IMR-90 (cell line): ENCODE data around the gene NRP1. TPM values are rescaled to one million over a fixed set of nuclear protein-coding genes. Genes with fewer than 3 reads are reported as not detected.

Source experiments
- ATAC-seq: fragments of 200-7000 bp; cut with Tn5 transposase; 2 replicates; pipeline ENCODE4 v1.9.1; 2020; ENCODE audit warnings: low read depth, mild to moderate bottlenecking, moderate library complexity
- BruUV-seq: library from RNA; stranded (reverse); fragments of 400-500 nt; replicated peaks from 2 replicates; lab custom pipeline; 2021; lab: Mats Ljungman, UMichigan
- CTCF ChIA-PET: fragments of 300-600 bp; formaldehyde crosslinking; extraction: SDS; loops from one replicate; lab custom pipeline; 2021; ENCODE audit warnings: antibody characterized with exemption; lab: Yijun Ruan, JAX
- POLR2A ChIA-PET: fragments of 300-600 bp; sonication (Branson Sonifier 250); formaldehyde crosslinking; loops from one replicate; lab custom pipeline; 2022; ENCODE audit warnings: antibody characterized with exemption; ENCODE audit not compliant: unreplicated experiment; lab: Charles Lee
- DNase-seq: peaks from one replicate; pipeline ENCODE4 v3.0.0; 2013
- H2AFZ ChIP-seq: replicated peaks from 2 replicates; pipeline ENCODE3; 2013; ENCODE audit warnings: low read length, mild to moderate bottlenecking; ENCODE audit not compliant: poor library complexity
- H2AK5ac ChIP-seq: 2 replicates; pipeline ENCODE4 v1.6.1; 2013; ENCODE audit warnings: low read depth, low read length, inconsistent platforms
- H2AK9ac ChIP-seq: replicated peaks from 2 replicates; pipeline ENCODE3; 2013; ENCODE audit warnings: mild to moderate bottlenecking, low read depth, low read length, moderate library complexity; ENCODE audit not compliant: poor library complexity
- H2BK120ac ChIP-seq: 2 replicates; pipeline ENCODE4 v1.6.1; 2013; ENCODE audit warnings: low read depth, low read length, inconsistent platforms
- H2BK15ac ChIP-seq: 3 replicates; pipeline ENCODE4 v1.6.1; 2013; ENCODE audit warnings: low read depth, low read length, inconsistent platforms
- H2BK20ac ChIP-seq: 2 replicates; pipeline ENCODE4 v1.6.1; 2013; ENCODE audit warnings: low read depth, mild to moderate bottlenecking, inconsistent platforms, low read length, moderate library complexity
- H2BK5ac ChIP-seq: 2 replicates; pipeline ENCODE4 v1.6.1; 2013; ENCODE audit warnings: mild to moderate bottlenecking, low read depth, low read length, inconsistent platforms; ENCODE audit not compliant: poor library complexity, severe bottlenecking
- H3K14ac ChIP-seq: replicated peaks from 2 replicates; pipeline ENCODE4 v1.6.1; 2013; ENCODE audit warnings: low read depth, low read length, inconsistent platforms
- H3K18ac ChIP-seq: 2 replicates; pipeline ENCODE4 v1.6.1; 2013; ENCODE audit warnings: low read depth, low read length, control low read depth
- H3K23ac ChIP-seq: 2 replicates; pipeline ENCODE4 v1.6.1; 2013; ENCODE audit warnings: low read depth, low read length, inconsistent platforms
- H3K27ac ChIP-seq: 2 replicates; pipeline ENCODE4 v1.5.1; 2013; ENCODE audit warnings: mild to moderate bottlenecking, control low read depth, low read length; ENCODE audit not compliant: insufficient read depth
- H3K27me3 ChIP-seq: 2 replicates; pipeline ENCODE4 v1.6.1; 2013; ENCODE audit warnings: low read length; ENCODE audit not compliant: control insufficient read depth, insufficient read depth
- H3K36me3 ChIP-seq: 2 replicates; pipeline ENCODE4 v1.6.1; 2013; ENCODE audit warnings: low read length, mixed read lengths; ENCODE audit not compliant: control insufficient read depth, insufficient read depth
- H3K4ac ChIP-seq: 2 replicates; pipeline ENCODE4 v1.6.1; 2013; ENCODE audit warnings: low read depth, low read length, inconsistent platforms
- H3K4me1 ChIP-seq: 2 replicates; pipeline ENCODE4 v1.6.1; 2013; ENCODE audit warnings: low read length, mixed read lengths; ENCODE audit not compliant: control insufficient read depth, insufficient read depth
- H3K4me2 ChIP-seq: 2 replicates; pipeline ENCODE4 v1.6.1; 2013; ENCODE audit warnings: low read depth, mild to moderate bottlenecking, control low read depth, low read length, moderate library complexity
- H3K4me3 ChIP-seq: 2 replicates; pipeline ENCODE4 v1.5.1; 2013; ENCODE audit warnings: low read depth, mild to moderate bottlenecking, control low read depth, low read length, moderate library complexity; ENCODE audit not compliant: insufficient read depth
- H3K56ac ChIP-seq: 2 replicates; pipeline ENCODE4 v1.6.1; 2013; ENCODE audit warnings: low read length, inconsistent platforms; ENCODE audit not compliant: insufficient read depth; ENCODE audit errors: extremely low read depth
- H3K79me1 ChIP-seq, 2 experiments: 2 replicates each; pipeline ENCODE4 v1.6.1; 2013; ENCODE audit warnings: low read length in 2 of 2, inconsistent platforms in 1 of 2, low read depth in 1 of 2
- H3K9ac ChIP-seq: 2 replicates; pipeline ENCODE4 v1.6.1; 2013; ENCODE audit warnings: low read depth, low read length, control low read depth
- H3K9me1 ChIP-seq: 2 replicates; pipeline ENCODE4 v1.6.1; 2013; ENCODE audit warnings: low read length, inconsistent platforms; ENCODE audit not compliant: insufficient read depth
- H3K9me3 ChIP-seq: 2 replicates; pipeline ENCODE4 v1.6.1; 2013; ENCODE audit warnings: low read length; ENCODE audit not compliant: control insufficient read depth, insufficient read depth
- H4K20me1 ChIP-seq: 2 replicates; pipeline ENCODE4 v1.6.1; 2013; ENCODE audit warnings: low read length, inconsistent platforms; ENCODE audit not compliant: insufficient read depth
- H4K5ac ChIP-seq: 2 replicates; pipeline ENCODE4 v1.6.1; 2013; ENCODE audit warnings: mild to moderate bottlenecking, low read depth, low read length, control low read depth
- H4K8ac ChIP-seq, 2 experiments: 2 replicates each; pipeline ENCODE4 v1.6.1; 2013; ENCODE audit warnings: low read depth in 2 of 2, low read length in 2 of 2, control low read depth in 1 of 2, inconsistent platforms in 1 of 2
- H4K91ac ChIP-seq: 2 replicates; pipeline ENCODE4 v1.6.1; 2013; ENCODE audit warnings: low read depth, low read length, inconsistent platforms; ENCODE audit not compliant: insufficient read depth
- BHLHE40 ChIP-seq: fragments of 150-350 bp; IDR thresholded peaks from 2 replicates; pipeline ENCODE4 v1.6.1; 2016; ENCODE audit warnings: mild to moderate bottlenecking, low read depth, low read length
- CEBPB ChIP-seq: IDR thresholded peaks from 2 replicates; pipeline ENCODE4 v1.6.1; 2012; ENCODE audit warnings: low read depth, low read length, improper control_type of control experiment
- CHD1 ChIP-seq: IDR thresholded peaks from 2 replicates; pipeline ENCODE4 v1.6.1; 2012; ENCODE audit warnings: low read depth, low read length, improper control_type of control experiment
- ELK1 ChIP-seq: fragments of 150-350 bp; IDR thresholded peaks from 2 replicates; pipeline ENCODE4 v1.6.1; 2016; ENCODE audit warnings: low read depth, mild to moderate bottlenecking, low read length, moderate library complexity, borderline replicate concordance
- FOS ChIP-seq: fragments of 150-350 bp; IDR thresholded peaks from 2 replicates; pipeline ENCODE4 v1.6.1; 2016; ENCODE audit warnings: low read depth, low read length
- MAFK ChIP-seq: IDR thresholded peaks from 2 replicates; pipeline ENCODE4 v1.6.1; 2012; ENCODE audit warnings: low read depth, low read length, improper control_type of control experiment
- MAZ ChIP-seq: IDR thresholded peaks from 2 replicates; pipeline ENCODE4 v1.6.1; 2012; ENCODE audit warnings: low read depth, mild to moderate bottlenecking, low read length, improper control_type of control experiment, moderate library complexity, borderline replicate concordance
- MXI1 ChIP-seq: IDR thresholded peaks from 2 replicates; pipeline ENCODE4 v1.6.1; 2012; ENCODE audit warnings: low read depth, mild to moderate bottlenecking, low read length, moderate library complexity, borderline replicate concordance
- NFE2L2 ChIP-seq: fragments of 150-350 bp; IDR thresholded peaks from 2 replicates; pipeline ENCODE4 v1.6.1; 2016; ENCODE audit warnings: low read depth, mild to moderate bottlenecking, low read length
- POLR2A ChIP-seq: IDR thresholded peaks from 2 replicates; pipeline ENCODE4 v1.6.1; 2012; ENCODE audit warnings: mild to moderate bottlenecking, low read depth, low read length
- RAD21 ChIP-seq: IDR thresholded peaks from 2 replicates; pipeline ENCODE4 v1.6.1; 2012; ENCODE audit warnings: low read length, improper control_type of control experiment
- RCOR1 ChIP-seq: IDR thresholded peaks from 2 replicates; pipeline ENCODE4 v1.6.1; 2012; ENCODE audit warnings: mild to moderate bottlenecking, low read length, improper control_type of control experiment; ENCODE audit not compliant: insufficient replicate concordance
- RFX5 ChIP-seq: IDR thresholded peaks from 2 replicates; pipeline ENCODE4 v1.8.0; 2012; ENCODE audit warnings: low read depth, mild to moderate bottlenecking, low read length, moderate library complexity
- SMC3 ChIP-seq: fragments of 150-350 bp; IDR thresholded peaks from 2 replicates; pipeline ENCODE4 v1.6.1; 2016; ENCODE audit warnings: low read depth, mild to moderate bottlenecking, antibody characterized with exemption, low read length, moderate library complexity
- USF2 ChIP-seq: fragments of 150-350 bp; IDR thresholded peaks from 2 replicates; pipeline ENCODE4 v1.6.1; 2017; ENCODE audit warnings: mild to moderate bottlenecking, antibody characterized with exemption, low read length, low read depth
- WGBS, 2 experiments: methylation state at CpG; one replicate each; pipeline versions ENCODE4 v1.1.5 to v1.1.7; 2013; ENCODE audit warnings: missing lambda C conversion rate in 2 of 2; ENCODE audit not compliant: insufficient read length in 1 of 2; ENCODE audit errors: extremely low coverage in 2 of 2; 5-methylcytosine and 5-hydroxymethylcytosine counted together
- dilution Hi-C: fragments of 300-500 bp; cut with HindIII; formaldehyde crosslinking; loops from one replicate; pipeline ENCODE4 v1.14.3; 2018; ENCODE audit warnings: low sequenced_read_pairs; ENCODE audit not compliant: unreplicated experiment
- in situ Hi-C: fragments of 300-500 bp; cut with MboI; formaldehyde crosslinking; loops from 3 replicates; pipeline ENCODE4 v1.14.3; 2019; ENCODE audit warnings: low sequenced_read_pairs, inconsistent platforms, mixed read lengths
- intact Hi-C: fragments of 100-400 bp; cut with micrococcal nuclease; formaldehyde crosslinking; loops from 2 replicates; pipeline ENCODE4 v1.10.0; 2022
- polyA plus RNA-seq, 3 experiments: library from polyadenylated mRNA; depleted of rRNA; stranded (reverse); fragments of >200 nt; gene quantifications; 2 replicates each; pipeline ENCODE4 v1.2.3, GENCODE V29; 2012; ENCODE audit warnings: low replicate concordance in 1 of 3
- total RNA-seq: library from RNA; depleted of rRNA; stranded (reverse); fragments of >200 nt; gene quantifications from 2 replicates; pipeline ENCODE4 v1.2.3, GENCODE V29; 2012
- TF ChIP-seq, protein P1 (sequence below): conservative IDR thresholded peaks from 2 replicates; pipeline ENCODE4 v1.5.1; 2012; ENCODE audit warnings: mild to moderate bottlenecking, low read depth, low read length, improper control_type of control experiment

NRP1 gene
- total and polyA plus RNA-seq, 2 of the 4 experiments (the other 2 are of a cell fraction): 108 to 227 TPM

- H3K14ac ChIP-seq: 0 out of 2 replicates have a peak overlapping the region, but pooled peaks have one; percentile 30
- no peak overlapping the region for H3K9ac ChIP-seq
- CTCF ChIA-PET: no interaction called here
- ATAC-seq (no peak), DNase-seq (no peak)
- POLR2A ChIA-PET: no interaction called here
- no peaks in the 10 kb centered on the region; the same call in 1 of the 2 replicates for H4K20me1 ChIP-seq
- no peak overlapping the region; the same call in 1 of the 2 replicates for H3K4ac ChIP-seq
- no peak for TF ChIP-seq SMC3
- TF ChIP-seq CEBPB: no peak
- no peak for TF ChIP-seq POLR2A
- TF ChIP-seq MAFK: no peak
- TF ChIP-seq RAD21: no peak
- TF ChIP-seq MXI1: no peak
- TF ChIP-seq USF2: no peak
- TF ChIP-seq, protein P1, sequence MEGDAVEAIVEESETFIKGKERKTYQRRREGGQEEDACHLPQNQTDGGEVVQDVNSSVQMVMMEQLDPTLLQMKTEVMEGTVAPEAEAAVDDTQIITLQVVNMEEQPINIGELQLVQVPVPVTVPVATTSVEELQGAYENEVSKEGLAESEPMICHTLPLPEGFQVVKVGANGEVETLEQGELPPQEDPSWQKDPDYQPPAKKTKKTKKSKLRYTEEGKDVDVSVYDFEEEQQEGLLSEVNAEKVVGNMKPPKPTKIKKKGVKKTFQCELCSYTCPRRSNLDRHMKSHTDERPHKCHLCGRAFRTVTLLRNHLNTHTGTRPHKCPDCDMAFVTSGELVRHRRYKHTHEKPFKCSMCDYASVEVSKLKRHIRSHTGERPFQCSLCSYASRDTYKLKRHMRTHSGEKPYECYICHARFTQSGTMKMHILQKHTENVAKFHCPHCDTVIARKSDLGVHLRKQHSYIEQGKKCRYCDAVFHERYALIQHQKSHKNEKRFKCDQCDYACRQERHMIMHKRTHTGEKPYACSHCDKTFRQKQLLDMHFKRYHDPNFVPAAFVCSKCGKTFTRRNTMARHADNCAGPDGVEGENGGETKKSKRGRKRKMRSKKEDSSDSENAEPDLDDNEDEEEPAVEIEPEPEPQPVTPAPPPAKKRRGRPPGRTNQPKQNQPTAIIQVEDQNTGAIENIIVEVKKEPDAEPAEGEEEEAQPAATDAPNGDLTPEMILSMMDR: no peak
- no peak for TF ChIP-seq BHLHE40
- no peak for TF ChIP-seq MAZ
- no peak for TF ChIP-seq CHD1
- TF ChIP-seq RFX5: no peak
- TF ChIP-seq NFE2L2: no peak
- TF ChIP-seq RCOR1: no peak
- no peak for TF ChIP-seq FOS
- no peak for TF ChIP-seq ELK1
- H3K9me3 ChIP-seq: no peaks in the 10 kb centered on the region
- no peak overlapping the region for H3K56ac ChIP-seq
- dilution Hi-C loops: no loop called here
- no peak overlapping the region for H2AK9ac ChIP-seq
- in situ Hi-C loops: no loop called here
- peaks cover 21 to 56% of the 10 kb centered on the region in 2 experiments for H3K79me1 ChIP-seq
- peak overlapping the region; percentile 56; the same call in 1 of the 2 replicates for H2AK5ac ChIP-seq
- H3K27me3 ChIP-seq: no peaks in the 10 kb centered on the region
- H2BK15ac ChIP-seq: no peak overlapping the region
- peak overlapping the region; percentile 37; the same call in 1 of the 2 replicates for H3K23ac ChIP-seq
- H3K4me3 ChIP-seq: no peak overlapping the region
- H3K9me1 ChIP-seq: no peaks in the 10 kb centered on the region
- peak overlapping the region; percentile 35 for H2BK5ac ChIP-seq
- H3K18ac ChIP-seq: peak overlapping the region; percentile 40; the same call in 1 of the 2 replicates
- H3K36me3 ChIP-seq: no peaks in the 10 kb centered on the region; the same call in 1 of the 2 replicates
- no peak overlapping the region for H4K91ac ChIP-seq
- H2BK20ac ChIP-seq: peak overlapping the region; percentile 72; the same call in 1 of the 2 replicates
- H3K4me1 ChIP-seq: peaks cover 27% of the 10 kb centered on the region
- H4K5ac ChIP-seq: peak overlapping the region; percentile 44; the same call in 1 of the 2 replicates
- H3K4me2 ChIP-seq: no peak overlapping the region
- H4K8ac ChIP-seq: peak overlapping the region in 1 of 2 experiments; percentile 64; a peak in 2 of 4 replicates
- intact Hi-C loops: no loop called here
- H2BK120ac ChIP-seq: peak overlapping the region; percentile 47; the same call in 1 of the 2 replicates
- H2AFZ ChIP-seq: no peak overlapping the region
- no peak overlapping the region for H3K27ac ChIP-seq
- whole genome bisulfite sequencing, 2 experiments: no CpG with 5 or more reads among the region's 3 CpGs
- no TSS peak for BruUV-seq
Measured at GRCh38 chr10:33235951-33236350, 98.5 kb downstream of the NRP1 start.
